Tibial nerve (tissue), 3 donors: ENCODE data around the gene BRS3.

Source experiments
- POLR2A ChIP-seq, 2 donors: fragments of 450-650 bp; IDR thresholded peaks; one replicate each; pipeline ENCODE4 v1.6.1; 2017; ENCODE audit warnings: antibody characterized with exemption in 2 of 2, mild to moderate bottlenecking in 2 of 2, moderate library complexity in 2 of 2
- TF ChIP-seq, protein P1 (sequence below), 5 experiments: fragments of 200-600 bp in 3 of 5; fragments of 450-650 bp in 2 of 5; sonication (generic) in 3 of 5; IDR thresholded peaks; one replicate each; pipeline ENCODE4 v1.5.1; 2016 to 2019; ENCODE audit warnings: antibody characterized with exemption in 5 of 5, mild to moderate bottlenecking in 3 of 5, moderate library complexity in 2 of 5

DNA sequence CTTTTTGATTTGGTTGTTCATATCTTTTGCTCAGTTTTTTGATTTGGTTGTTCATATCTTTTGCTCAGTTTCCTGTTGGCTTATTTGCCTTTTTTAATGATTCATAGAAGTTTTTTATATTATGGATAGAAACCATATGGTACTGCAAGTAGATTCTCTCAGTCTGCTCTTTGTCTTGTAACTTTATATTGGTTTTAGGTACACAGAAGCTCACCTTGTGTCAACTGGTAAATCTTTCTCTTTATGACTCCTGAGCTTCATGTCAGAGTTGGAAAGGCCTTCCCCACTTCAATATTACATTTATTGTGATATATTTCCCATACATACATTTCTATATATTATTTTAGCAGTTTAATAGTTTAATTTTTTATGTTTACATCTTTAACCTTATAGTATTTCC lies 36.0 kb downstream of the BRS3 start:
- TF ChIP-seq POLR2A (IDR thresholded peaks at IDR 0.05) = no peak
- TF ChIP-seq, protein P1, sequence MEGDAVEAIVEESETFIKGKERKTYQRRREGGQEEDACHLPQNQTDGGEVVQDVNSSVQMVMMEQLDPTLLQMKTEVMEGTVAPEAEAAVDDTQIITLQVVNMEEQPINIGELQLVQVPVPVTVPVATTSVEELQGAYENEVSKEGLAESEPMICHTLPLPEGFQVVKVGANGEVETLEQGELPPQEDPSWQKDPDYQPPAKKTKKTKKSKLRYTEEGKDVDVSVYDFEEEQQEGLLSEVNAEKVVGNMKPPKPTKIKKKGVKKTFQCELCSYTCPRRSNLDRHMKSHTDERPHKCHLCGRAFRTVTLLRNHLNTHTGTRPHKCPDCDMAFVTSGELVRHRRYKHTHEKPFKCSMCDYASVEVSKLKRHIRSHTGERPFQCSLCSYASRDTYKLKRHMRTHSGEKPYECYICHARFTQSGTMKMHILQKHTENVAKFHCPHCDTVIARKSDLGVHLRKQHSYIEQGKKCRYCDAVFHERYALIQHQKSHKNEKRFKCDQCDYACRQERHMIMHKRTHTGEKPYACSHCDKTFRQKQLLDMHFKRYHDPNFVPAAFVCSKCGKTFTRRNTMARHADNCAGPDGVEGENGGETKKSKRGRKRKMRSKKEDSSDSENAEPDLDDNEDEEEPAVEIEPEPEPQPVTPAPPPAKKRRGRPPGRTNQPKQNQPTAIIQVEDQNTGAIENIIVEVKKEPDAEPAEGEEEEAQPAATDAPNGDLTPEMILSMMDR (IDR thresholded peaks at IDR 0.05) = no peak
